Hepatocyte (in vitro differentiated cells): ENCODE results near the gene VPS13D. TPM values are rescaled to one million over a fixed set of nuclear protein-coding genes. Genes with fewer than 3 reads are reported as not detected.
"Not testable (repeated sequence)": the region's sequence is repeated elsewhere in the genome, so short reads cannot be mapped to it uniquely, and the experiment has no call there.

ENCODE experiments used
- DNase-seq: peaks from one replicate; pipeline ENCODE4 v3.0.0-alpha.2; 2016; ENCODE audit warnings: low spot score
- H2AFZ ChIP-seq: fragments of 200-600 bp; sonication (generic); 2 replicates; pipeline ENCODE4 v1.6.0; 2016; ENCODE audit warnings: antibody characterized with exemption, mild to moderate bottlenecking
- H3K27ac ChIP-seq: fragments of 200-600 bp; sonication (generic); 2 replicates; pipeline ENCODE4 v1.5.1; 2016; ENCODE audit warnings: mild to moderate bottlenecking
- H3K27me3 ChIP-seq: fragments of 200-600 bp; sonication (generic); 2 replicates; pipeline ENCODE4 v1.6.1; 2016
- H3K36me3 ChIP-seq: fragments of 200-600 bp; sonication (generic); replicated peaks from 2 replicates; pipeline ENCODE4 v1.5.1; 2016; ENCODE audit warnings: low read depth; ENCODE audit not compliant: insufficient read depth
- H3K4me1 ChIP-seq: fragments of 200-600 bp; sonication (generic); 2 replicates; pipeline ENCODE4 v1.5.1; 2016; ENCODE audit warnings: mild to moderate bottlenecking, moderate library complexity; ENCODE audit not compliant: insufficient read depth
- H3K4me2 ChIP-seq: fragments of 200-600 bp; sonication (generic); 2 replicates; pipeline ENCODE4 v1.6.0; 2016
- H3K4me3 ChIP-seq: fragments of 200-600 bp; sonication (generic); 2 replicates; pipeline ENCODE4 v1.5.1; 2016; ENCODE audit warnings: mild to moderate bottlenecking
- H3K79me2 ChIP-seq: fragments of 200-600 bp; sonication (generic); 2 replicates; pipeline ENCODE4 v1.6.0; 2017; ENCODE audit warnings: mild to moderate bottlenecking
- H3K9me2 ChIP-seq: fragments of 200-600 bp; sonication (generic); replicated peaks from 2 replicates; pipeline ENCODE4 v1.6.0; 2017; ENCODE audit warnings: mild to moderate bottlenecking; ENCODE audit not compliant: insufficient read depth
- H3K9me3 ChIP-seq: fragments of 200-600 bp; sonication (generic); 2 replicates; pipeline ENCODE4 v1.5.1; 2016; ENCODE audit warnings: low read depth, mild to moderate bottlenecking
- H4K20me1 ChIP-seq: fragments of 200-600 bp; sonication (generic); 2 replicates; pipeline ENCODE4 v1.6.0; 2016; ENCODE audit warnings: mild to moderate bottlenecking; ENCODE audit not compliant: insufficient read depth, poor library complexity, severe bottlenecking
- EZH2 ChIP-seq: fragments of 200-600 bp; sonication (generic); IDR thresholded peaks from 2 replicates; pipeline ENCODE4 v1.6.1; 2016; ENCODE audit warnings: antibody characterized with exemption, mild to moderate bottlenecking, borderline replicate concordance
- EZH2phosphoT487 ChIP-seq: fragments of 200-600 bp; sonication (generic); IDR thresholded peaks from one replicate; pipeline ENCODE4 v1.6.1; 2018; ENCODE audit warnings: antibody characterized with exemption, mild to moderate bottlenecking, low read depth, moderate library complexity; ENCODE audit not compliant: unreplicated experiment, severe bottlenecking
- WGBS: methylation state at CpG from one replicate; pipeline ENCODE4 v1.1.6; 2016; ENCODE audit warnings: low lambda C conversion rate; ENCODE audit errors: missing lambda C conversion rate; 5-methylcytosine and 5-hydroxymethylcytosine counted together
- polyA plus RNA-seq: library from polyadenylated mRNA; unstranded; fragments of >200 nt; fragmentation: Nextera tagmentation; extraction: Ambion mirVana; gene quantifications from 2 replicates; pipeline ENCODE4 v1.2.1, GENCODE V29; 2016
- total RNA-seq: library from RNA; depleted of rRNA; stranded (reverse); fragments of >200 nt; gene quantifications from 2 replicates; pipeline ENCODE4 v1.2.3, GENCODE V29; 2014
- TF ChIP-seq, protein P1 (sequence below): fragments of 200-600 bp; sonication (generic); IDR thresholded peaks from 2 replicates; pipeline ENCODE4 v1.5.1; 2016; ENCODE audit warnings: antibody characterized with exemption, mild to moderate bottlenecking; ENCODE audit not compliant: poor library complexity

The VPS13D gene
- total and polyA plus RNA-seq, 2 experiments from 2014 or later: 7.3 to 32.2 TPM

DNA sequence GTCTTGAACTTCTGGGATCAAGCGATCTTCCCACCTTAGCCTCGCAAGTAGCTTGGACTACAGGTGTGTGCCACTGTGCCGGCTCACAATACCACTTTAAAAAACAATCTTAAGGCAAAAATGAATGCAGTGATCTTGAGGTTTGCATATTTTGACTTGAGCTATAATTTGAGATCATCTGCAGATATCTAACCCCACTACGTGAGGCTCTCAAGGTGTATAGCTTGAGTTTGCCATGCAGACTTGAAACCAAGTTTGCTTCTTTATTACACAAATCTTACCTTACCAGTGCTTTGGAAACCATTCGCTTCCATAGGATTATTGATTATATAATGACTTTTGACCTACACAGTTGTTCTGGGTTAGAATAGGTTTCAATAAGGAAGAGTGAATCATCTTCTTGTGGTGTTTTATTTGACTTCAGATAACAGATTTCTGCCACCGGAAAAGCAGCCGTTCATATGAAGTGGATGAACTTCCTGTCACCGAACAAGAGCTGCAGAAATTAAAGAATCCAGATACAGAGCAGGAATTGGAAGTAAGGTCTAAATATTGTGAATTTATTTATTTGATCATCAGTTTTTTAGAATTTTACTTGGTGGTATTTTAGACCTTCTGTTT is 155.1 kb downstream of the VPS13D start:
- Histone ChIP-seq H3K27me3 (no peaks in the 10 kb centered on the region), H3K27ac (no peak overlapping the region), H2AFZ (no peak overlapping the region), H4K20me1 (no peaks in the 10 kb centered on the region), H3K79me2 (no peaks in the 10 kb centered on the region), H3K36me3 (no peaks in the 10 kb centered on the region), H3K4me2 (no peak overlapping the region), H3K9me2 (no peaks in the 10 kb centered on the region), H3K4me3 (no peak overlapping the region), H3K4me1 (peaks cover 19% of the 10 kb centered on the region), H3K9me3 (peaks cover 21% of the 10 kb centered on the region)
- TF ChIP-seq, protein P1, sequence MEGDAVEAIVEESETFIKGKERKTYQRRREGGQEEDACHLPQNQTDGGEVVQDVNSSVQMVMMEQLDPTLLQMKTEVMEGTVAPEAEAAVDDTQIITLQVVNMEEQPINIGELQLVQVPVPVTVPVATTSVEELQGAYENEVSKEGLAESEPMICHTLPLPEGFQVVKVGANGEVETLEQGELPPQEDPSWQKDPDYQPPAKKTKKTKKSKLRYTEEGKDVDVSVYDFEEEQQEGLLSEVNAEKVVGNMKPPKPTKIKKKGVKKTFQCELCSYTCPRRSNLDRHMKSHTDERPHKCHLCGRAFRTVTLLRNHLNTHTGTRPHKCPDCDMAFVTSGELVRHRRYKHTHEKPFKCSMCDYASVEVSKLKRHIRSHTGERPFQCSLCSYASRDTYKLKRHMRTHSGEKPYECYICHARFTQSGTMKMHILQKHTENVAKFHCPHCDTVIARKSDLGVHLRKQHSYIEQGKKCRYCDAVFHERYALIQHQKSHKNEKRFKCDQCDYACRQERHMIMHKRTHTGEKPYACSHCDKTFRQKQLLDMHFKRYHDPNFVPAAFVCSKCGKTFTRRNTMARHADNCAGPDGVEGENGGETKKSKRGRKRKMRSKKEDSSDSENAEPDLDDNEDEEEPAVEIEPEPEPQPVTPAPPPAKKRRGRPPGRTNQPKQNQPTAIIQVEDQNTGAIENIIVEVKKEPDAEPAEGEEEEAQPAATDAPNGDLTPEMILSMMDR: no peak
- no peak for TF ChIP-seq EZH2
- TF ChIP-seq EZH2phosphoT487: no peak
- DNase-seq: no peak
- WGBS: 85% methylated on average over 8 of the region's 8 CpGs

DNA sequence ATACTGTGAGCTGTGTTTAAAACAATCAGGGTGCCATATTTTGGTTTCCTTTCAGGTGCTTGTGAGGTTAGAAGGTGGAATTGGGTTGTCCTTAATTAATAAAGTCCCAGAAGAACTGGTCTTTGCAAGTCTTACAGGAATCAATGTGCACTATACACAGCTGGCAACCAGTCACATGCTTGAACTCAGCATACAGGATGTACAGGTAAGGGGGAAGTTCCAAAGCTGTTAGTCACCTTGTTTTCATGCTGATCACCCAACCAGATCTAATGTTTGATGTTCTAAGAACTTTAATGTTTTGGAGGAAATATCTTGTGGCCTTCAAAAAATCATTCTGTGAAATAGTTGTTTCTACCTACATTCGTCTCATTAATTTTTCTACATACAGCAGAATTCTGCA is 156.3 kb downstream of the VPS13D start:
- 93% methylated on average over 1 of the region's 1 CpG for WGBS

DNA sequence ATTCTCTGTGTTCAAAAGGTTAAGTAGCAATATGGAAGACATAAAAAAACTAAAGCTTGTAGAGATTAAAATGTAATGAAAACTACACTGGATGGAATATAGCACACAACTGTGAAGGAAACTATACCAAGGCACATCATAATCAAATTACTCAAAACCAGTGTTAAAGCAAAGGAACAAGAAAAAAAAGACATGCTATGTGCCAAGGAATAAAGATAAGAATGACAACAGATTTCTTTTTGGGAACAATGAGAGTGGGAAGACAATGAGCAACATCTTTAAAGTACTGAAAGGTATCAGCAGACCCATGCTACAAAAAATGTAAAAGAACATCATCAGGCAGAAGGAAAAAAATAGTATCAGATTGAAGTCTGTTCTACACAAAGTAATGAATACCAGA is 157.8 kb downstream of the VPS13D start:
- H3K9me2 ChIP-seq: no peaks in the 10 kb centered on the region
- no peak overlapping the region for H2AFZ ChIP-seq
- no peak for DNase-seq
- no peaks in the 10 kb centered on the region for H3K79me2 ChIP-seq
- no peak overlapping the region for H3K4me2 ChIP-seq
- no peaks in the 10 kb centered on the region for H3K27me3 ChIP-seq
- H3K36me3 ChIP-seq: no peaks in the 10 kb centered on the region
- peaks cover 21% of the 10 kb centered on the region for H3K9me3 ChIP-seq
- H3K4me3 ChIP-seq: no peak overlapping the region
- no peaks in the 10 kb centered on the region for H3K4me1 ChIP-seq
- H3K27ac ChIP-seq: no peak overlapping the region
- TF ChIP-seq EZH2 (no peak), EZH2phosphoT487 (no peak)
- TF ChIP-seq, protein P1: no peak
- H4K20me1 ChIP-seq: no peaks in the 10 kb centered on the region

More for the DNA sequence above, 156.3 kb downstream of the VPS13D start:
- Histone ChIP-seq H3K4me2 (no peak overlapping the region), H4K20me1 (no peaks in the 10 kb centered on the region), H3K9me3 (peaks cover 21% of the 10 kb centered on the region), H3K4me1 (peaks cover 9% of the 10 kb centered on the region), H2AFZ (no peak overlapping the region), H3K79me2 (no peaks in the 10 kb centered on the region), H3K27ac (no peak overlapping the region), H3K27me3 (no peaks in the 10 kb centered on the region), H3K4me3 (no peak overlapping the region), H3K36me3 (no peaks in the 10 kb centered on the region), H3K9me2 (no peaks in the 10 kb centered on the region)
- no peak for DNase-seq
- TF ChIP-seq EZH2 (no peak), EZH2phosphoT487 (no peak)
- TF ChIP-seq, protein P1: no peak

DNA sequence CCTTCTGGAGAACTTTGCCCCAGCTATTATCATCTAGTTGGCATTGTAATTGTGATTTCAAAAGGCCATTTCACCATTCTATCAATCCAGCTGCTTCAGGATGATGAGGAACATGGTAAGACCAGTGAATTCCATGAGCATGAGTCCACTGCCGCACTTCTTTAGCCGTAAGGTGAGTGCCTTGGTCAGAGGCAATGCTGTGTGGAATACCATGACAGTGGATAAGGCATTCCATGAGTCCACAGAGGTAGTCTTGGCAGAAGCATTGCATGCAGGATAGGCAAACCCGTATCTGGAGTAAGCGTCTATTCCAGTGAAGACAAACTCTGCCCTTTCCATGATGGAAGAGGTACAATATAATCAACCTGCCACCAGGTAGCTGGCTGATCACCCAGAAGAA is 160.5 kb downstream of the VPS13D start:
- not testable (repeated sequence) for H3K4me2 ChIP-seq, DNase-seq, H3K9me2 ChIP-seq, H3K79me2 ChIP-seq, H4K20me1 ChIP-seq, H3K27me3 ChIP-seq, H3K36me3 ChIP-seq, H2AFZ ChIP-seq, H3K4me3 ChIP-seq, H3K27ac ChIP-seq, H3K4me1 ChIP-seq
- H3K9me3 ChIP-seq: peaks cover 21% of the 10 kb centered on the region
- WGBS: 97% methylated on average over 4 of the region's 4 CpGs
